ENCODE measurements around the gene ZNF687.

DNA sequence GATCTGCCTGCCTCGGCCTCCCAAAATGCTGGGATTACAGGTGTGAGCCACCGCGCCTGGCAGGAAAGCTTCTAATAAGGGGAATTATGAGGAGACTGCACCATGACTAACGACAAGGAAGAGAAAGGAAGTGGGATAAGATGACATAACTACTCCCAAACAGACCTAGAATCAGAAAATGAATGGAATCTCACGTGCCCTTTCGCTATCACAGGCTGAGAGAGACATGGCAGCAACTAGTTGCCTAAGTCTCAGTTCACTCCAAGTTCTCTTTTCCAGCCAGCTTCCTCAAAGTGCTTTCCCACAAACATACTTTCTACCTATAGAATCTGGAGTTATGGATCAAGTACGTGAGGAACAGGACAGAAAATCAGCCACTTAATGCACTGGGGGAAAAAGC lies 43.1 kb downstream of the ZNF687 start:
- TF ChIP-seq, protein P1, sequence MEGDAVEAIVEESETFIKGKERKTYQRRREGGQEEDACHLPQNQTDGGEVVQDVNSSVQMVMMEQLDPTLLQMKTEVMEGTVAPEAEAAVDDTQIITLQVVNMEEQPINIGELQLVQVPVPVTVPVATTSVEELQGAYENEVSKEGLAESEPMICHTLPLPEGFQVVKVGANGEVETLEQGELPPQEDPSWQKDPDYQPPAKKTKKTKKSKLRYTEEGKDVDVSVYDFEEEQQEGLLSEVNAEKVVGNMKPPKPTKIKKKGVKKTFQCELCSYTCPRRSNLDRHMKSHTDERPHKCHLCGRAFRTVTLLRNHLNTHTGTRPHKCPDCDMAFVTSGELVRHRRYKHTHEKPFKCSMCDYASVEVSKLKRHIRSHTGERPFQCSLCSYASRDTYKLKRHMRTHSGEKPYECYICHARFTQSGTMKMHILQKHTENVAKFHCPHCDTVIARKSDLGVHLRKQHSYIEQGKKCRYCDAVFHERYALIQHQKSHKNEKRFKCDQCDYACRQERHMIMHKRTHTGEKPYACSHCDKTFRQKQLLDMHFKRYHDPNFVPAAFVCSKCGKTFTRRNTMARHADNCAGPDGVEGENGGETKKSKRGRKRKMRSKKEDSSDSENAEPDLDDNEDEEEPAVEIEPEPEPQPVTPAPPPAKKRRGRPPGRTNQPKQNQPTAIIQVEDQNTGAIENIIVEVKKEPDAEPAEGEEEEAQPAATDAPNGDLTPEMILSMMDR (IDR thresholded peaks at IDR 0.05) = no peak
- TF ChIP-seq POLR2AphosphoS5 (IDR thresholded peaks at IDR 0.05; ENCODE audit: low read depth, low read length) (no peak), SIN3A (IDR thresholded peaks at IDR 0.05; ENCODE audit: borderline replicate concordance, insufficient read depth, low read depth, low read length) (no peak), TCF7L2 (IDR thresholded peaks at IDR 0.05; ENCODE audit: low read depth, low read length) (no peak)
- TF ChIP-seq, protein P2, sequence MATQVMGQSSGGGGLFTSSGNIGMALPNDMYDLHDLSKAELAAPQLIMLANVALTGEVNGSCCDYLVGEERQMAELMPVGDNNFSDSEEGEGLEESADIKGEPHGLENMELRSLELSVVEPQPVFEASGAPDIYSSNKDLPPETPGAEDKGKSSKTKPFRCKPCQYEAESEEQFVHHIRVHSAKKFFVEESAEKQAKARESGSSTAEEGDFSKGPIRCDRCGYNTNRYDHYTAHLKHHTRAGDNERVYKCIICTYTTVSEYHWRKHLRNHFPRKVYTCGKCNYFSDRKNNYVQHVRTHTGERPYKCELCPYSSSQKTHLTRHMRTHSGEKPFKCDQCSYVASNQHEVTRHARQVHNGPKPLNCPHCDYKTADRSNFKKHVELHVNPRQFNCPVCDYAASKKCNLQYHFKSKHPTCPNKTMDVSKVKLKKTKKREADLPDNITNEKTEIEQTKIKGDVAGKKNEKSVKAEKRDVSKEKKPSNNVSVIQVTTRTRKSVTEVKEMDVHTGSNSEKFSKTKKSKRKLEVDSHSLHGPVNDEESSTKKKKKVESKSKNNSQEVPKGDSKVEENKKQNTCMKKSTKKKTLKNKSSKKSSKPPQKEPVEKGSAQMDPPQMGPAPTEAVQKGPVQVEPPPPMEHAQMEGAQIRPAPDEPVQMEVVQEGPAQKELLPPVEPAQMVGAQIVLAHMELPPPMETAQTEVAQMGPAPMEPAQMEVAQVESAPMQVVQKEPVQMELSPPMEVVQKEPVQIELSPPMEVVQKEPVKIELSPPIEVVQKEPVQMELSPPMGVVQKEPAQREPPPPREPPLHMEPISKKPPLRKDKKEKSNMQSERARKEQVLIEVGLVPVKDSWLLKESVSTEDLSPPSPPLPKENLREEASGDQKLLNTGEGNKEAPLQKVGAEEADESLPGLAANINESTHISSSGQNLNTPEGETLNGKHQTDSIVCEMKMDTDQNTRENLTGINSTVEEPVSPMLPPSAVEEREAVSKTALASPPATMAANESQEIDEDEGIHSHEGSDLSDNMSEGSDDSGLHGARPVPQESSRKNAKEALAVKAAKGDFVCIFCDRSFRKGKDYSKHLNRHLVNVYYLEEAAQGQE (IDR thresholded peaks at IDR 0.05; ENCODE audit: insufficient read depth in 1 of 2, low read depth in 2 of 2, low read length in 1 of 2) = no peak

All from Panc1 (cell line).